ENCODE results near the gene FOXS1. TPM values are rescaled to one million over a fixed set of nuclear protein-coding genes. Genes with fewer than 3 reads are reported as not detected.
"Not testable (repeated sequence)": the region's sequence is repeated elsewhere in the genome, so short reads cannot be mapped to it uniquely, and the experiment has no call there.

FOXS1 gene
- total RNA-seq, 1 donor from 2014 or later, result 1.3 TPM

DNA sequence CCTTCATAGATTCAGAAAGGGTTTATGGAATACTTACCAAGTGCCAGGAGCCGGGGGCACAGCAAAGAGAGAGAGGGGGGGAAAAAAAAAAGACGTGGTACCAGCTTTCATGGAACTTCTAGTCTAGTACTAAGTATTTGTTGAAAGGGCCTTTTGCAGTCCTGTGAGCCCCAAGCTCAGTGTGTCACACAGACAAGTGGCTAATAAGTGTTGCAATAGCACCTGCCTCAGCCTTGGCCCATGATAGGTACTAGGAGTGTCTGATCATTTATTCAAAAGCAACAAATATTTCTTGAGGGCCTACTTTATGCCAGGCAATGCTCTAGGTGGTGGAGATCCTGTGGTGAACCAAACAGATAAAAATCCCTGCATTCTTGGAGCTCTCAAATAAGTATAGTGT, 18.3 kb downstream of the FOXS1 start:
- ATAC-seq (no peak), DNase-seq (no peak)
- intact Hi-C loops (cut with micrococcal nuclease), result no loop called here

DNA sequence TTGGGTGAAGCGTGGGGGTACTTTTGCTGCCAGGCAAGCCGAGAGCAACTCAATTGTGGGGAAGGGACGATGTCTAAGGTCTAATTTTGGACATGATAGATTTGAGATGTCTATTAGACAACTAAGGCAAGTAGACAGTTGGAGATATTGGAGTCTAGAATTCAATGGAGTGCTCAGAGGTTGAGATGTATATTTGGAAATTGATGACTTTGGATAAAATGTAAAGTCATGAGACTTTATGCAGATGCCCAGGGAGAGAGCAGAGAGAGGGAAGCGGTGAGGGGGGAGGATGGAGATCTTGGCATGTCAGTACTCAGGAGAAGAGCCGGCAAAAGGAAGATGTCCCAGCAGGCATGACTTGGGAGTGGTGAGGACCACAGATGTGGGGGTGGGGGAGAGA, 19.3 kb downstream of the FOXS1 start:
- DNase-seq (no peak), ATAC-seq (no peak)
- intact Hi-C loops (cut with micrococcal nuclease), result no loop called here

DNA sequence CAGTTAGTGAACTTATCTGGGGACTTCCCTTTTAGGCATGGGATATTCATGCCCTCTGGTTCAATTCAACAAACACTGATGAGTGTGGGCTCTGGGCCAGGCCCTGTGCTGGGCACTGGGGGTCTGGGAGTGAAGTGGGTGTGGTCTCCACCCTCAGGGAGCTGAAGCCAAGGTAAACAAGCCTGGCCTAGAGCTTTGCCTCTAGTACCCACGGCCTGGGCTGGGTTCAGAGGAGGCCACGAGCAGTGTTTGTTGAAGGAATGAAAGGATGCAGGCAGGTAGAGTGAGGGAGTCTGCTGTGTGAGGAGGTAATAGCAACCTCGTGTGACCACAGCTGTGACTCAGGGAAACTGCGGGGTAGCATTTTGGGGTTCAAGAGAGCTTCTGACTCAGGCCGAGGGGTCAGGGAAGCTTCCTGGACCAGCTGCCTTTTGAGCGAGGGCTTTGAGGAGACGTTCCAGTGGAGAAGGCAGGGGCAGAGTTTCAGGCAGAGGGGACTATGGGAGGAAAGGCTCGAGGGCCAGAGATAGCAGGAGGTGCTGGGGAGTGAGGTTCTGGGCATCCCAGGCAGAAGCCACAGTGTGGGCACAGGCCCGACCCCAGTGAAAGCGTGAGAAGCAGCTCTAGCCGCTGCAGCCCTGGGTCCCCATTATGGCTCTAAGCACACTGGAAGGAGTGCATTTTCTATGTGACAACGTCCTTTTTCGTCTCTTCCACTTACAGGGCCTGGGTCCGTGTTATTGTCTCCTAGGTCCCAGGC, 20.7 kb downstream of the FOXS1 start:
- ATAC-seq (no peak), DNase-seq (no peak)
- intact Hi-C loops (cut with micrococcal nuclease), result no loop called here

DNA sequence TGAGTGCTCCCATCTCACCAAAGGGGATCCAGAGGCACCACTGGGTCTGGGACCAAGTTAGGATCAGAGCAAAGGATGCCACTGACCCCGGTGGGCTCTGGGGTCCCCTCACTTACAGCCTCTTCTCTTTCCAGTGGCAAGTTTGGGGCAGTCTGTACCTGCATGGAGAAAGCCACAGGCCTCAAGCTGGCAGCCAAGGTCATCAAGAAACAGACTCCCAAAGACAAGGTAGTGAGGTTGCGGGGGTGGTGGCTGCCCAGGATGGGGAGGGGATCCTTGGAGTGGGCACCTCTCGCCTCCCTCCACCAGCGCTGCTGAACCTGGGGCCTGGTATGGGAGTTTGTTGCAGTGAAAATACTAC, 21.3 kb downstream of the FOXS1 start:
- DNase-seq (no peak), ATAC-seq (no peak)
- intact Hi-C loops (cut with micrococcal nuclease), result no loop called here

DNA sequence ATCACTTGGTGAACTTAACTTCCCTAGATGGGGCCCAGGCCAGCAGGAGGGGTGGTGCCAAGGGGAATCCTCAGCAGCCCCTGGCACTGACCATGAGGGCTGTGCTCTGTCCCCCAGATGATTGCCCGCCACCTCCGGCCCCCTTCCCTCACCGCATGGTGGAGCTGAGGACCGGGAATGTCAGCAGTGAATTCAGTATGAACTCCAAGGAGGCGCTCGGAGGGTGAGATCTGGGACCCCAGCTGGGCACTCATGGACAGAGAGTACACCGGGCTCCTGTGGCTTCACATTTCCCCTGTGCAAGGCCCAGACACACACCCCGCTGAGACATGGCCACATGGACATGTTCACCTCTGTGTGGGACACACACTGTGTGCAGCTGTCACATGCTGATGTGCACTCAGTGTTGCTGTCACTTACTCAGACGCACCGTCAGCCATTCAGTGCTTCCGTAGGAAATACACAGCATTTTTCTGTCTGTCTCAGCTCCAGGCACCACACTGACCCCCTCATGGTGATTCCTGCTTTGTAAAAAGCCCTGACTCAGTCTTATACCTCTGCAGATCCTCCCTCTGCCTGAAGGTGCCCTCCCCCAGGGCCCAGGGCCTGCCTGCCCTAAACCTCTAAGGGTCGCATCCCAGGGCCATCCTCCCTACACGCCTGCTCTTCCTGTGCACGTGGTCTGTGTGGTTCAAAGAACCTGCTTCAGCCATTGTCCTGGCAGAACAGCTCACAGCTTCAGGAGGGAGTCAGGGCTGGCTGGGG, 21.9 kb downstream of the FOXS1 start:
- no peak for DNase-seq
- no peak for ATAC-seq
- intact Hi-C loops (cut with micrococcal nuclease), result no loop called here

DNA sequence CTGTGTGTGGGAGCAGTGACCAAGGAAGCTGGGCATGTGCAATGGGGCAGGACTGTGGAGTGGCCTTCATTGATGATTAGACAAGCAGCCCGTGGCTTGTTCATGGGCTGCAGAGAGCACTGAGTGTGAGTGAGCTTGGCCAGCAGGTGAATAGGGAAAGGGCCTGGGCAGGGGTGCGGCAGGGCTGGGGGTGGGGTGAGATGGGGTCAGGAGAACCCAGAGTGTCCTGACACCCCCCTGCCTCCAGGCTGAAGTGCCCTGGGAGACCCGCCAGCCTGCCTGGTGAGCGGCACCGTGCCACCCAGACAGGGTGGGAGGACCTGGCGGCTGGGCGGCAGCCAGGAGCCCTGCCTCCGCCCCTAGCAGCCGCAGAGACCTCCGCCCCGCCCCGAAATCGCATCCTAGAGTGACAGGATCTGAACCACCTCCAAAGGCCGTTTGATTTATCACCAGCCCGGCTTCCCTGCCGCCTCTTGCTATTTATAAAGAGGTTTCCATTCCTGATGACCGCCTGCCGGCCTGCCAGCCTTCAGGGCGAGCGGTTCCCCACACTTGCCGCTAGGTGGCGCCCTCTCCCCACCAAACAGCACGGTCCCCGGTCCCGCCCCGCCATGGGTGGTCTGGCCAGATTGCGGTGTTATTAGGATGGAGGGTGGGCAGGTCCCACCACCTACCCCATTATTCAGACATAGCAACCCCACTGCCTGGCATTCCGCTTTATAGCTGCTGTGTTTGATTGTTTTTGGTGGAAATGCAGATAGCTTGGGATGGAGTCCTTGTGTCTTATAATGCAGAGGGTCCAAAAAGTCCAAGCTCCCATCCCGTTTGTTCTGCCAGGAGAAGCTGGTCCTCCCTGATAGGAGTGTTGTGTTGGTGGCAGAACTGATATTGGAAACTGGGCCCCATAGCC, 22.7 kb downstream of the FOXS1 start:
- peak; percentile 92 for DNase-seq
- peak; percentile 87 for ATAC-seq
- intact Hi-C loops (cut with micrococcal nuclease), result no loop called here

DNA sequence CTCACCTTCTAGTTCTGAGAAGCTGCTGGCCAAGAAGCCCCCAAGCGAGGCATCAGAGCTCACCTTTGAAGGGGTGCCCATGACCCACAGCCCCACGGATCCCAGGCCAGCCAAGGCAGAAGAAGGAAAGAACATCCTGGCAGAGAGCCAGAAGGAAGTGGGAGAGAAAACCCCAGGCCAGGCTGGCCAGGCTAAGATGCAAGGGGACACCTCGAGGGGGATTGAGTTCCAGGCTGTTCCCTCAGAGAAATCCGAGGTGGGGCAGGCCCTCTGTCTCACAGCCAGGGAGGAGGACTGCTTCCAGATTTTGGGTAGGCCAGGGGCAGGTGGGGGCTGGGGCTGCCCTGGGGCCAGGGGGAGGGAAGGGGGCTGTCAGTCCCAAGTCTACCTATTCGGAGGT, 24.0 kb downstream of the FOXS1 start:
- DNase-seq (no peak), ATAC-seq (no peak)
- intact Hi-C loops (cut with micrococcal nuclease), result no loop called here

DNA sequence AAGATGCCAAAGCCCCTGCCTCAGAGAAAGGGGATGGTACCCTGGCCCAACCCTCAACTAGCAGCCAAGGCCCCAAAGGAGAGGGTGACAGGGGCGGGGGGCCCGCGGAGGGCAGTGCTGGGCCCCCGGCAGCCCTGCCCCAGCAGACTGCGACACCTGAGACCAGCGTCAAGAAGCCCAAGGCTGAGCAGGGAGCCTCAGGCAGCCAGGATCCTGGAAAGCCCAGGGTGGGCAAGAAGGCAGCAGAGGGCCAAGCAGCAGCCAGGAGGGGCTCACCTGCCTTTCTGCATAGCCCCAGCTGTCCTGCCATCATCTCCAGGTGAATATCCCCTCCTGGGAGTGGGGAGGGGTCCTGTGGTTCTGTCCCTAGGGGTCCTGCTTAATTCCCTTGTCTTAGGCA, 25.2 kb downstream of the FOXS1 start:
- no peak for DNase-seq
- intact Hi-C loops (cut with micrococcal nuclease), result no loop called here
- no peak for ATAC-seq

DNA sequence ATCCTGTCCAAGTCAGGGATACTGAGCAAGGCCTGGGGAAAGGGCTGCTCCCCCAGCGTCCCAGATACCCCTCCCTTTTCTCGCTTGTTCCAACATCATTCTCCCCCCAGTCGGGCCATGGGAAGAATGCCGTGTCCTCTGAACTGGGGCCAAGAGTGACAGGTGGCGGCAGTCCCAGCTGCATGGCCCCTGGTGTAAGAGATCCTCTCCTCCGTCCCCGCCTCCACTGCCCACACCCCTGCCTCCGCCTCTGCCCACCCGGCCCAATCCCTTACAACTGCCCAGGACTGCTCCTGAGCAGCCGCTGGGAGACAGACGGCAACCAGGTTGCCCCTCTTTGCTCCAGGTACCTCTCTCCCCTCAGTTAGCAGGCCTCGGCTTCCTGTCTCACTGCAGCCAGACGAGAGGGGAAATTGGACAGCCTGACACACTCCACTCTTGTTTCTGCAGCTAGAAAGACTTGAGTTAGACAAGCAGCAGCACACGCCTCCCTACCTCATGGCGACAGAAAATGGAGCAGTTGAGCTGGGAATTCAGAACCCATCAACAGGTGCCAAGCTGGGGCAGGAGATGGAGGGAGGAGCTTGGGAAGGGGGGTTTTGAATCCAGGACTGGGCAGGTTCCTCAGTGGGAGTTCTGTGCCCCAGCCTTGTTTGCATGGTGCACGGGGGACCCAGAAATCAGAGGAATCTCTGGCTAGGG, 26.2 kb downstream of the FOXS1 start, which contains the start of gene MYLK2:
TSS of gene MYLK2 (plus strand) at position 274 of the 702 bp plus-strand sequence. CDS start at position 499, 225 bp downstream.
- peak; percentile 71 for DNase-seq
- intact Hi-C loops (cut with micrococcal nuclease), result no loop called here

DNA sequence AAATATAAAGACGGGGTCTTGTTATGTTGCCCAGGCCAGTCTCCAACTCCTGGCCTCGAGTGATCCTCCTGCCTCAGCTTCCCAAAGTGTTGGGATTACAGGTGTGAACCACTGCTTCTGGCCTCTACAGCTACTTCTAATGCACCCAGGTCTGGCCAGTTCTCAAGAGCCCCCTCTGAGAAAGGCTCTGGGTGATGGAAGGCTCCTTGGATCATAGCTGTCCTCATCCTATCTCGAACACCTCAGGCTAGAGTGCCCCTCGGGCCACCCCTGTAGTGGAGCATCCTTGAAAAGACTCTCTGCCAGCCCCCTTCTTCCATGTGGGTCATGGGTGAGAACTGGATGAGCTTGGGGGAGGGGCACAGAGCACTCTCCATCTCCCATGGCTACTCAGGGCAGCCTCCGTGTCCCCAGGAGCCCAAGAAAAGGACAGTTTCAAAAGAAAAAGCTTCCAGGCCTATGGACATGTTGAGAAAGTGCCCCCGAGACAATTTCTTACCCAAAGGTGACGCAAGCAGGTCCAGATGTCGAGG, 27.0 kb downstream of the FOXS1 start:
- intact Hi-C loops (cut with micrococcal nuclease), result no loop called here
- ATAC-seq (no peak), DNase-seq (no peak)

More for the DNA sequence above, 26.2 kb downstream of the FOXS1 start, which contains the start of gene MYLK2:
- ATAC-seq, result peak; percentile 50

DNA sequence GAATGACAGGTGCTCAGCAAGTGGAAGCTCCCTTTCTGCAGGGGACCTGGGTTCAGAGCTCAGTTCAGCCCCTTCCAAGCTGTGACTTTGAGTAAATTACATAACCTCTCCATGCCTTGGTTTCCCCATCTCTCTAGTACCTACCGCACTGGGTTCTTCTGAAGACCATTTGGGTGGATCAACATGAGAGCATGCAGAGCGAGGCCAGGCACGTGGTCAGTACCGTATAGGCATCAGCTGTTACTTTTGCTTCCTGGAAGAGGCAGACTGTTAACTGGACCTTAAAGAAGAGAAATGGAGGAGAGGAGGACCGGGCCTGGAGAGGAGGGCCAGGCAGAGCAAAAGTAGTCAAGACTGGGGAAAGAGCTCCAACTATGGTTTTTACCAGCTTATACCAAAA, 27.9 kb downstream of the FOXS1 start:
- intact Hi-C loops (cut with micrococcal nuclease), result no loop called here
- DNase-seq (no peak), ATAC-seq (no peak)

DNA sequence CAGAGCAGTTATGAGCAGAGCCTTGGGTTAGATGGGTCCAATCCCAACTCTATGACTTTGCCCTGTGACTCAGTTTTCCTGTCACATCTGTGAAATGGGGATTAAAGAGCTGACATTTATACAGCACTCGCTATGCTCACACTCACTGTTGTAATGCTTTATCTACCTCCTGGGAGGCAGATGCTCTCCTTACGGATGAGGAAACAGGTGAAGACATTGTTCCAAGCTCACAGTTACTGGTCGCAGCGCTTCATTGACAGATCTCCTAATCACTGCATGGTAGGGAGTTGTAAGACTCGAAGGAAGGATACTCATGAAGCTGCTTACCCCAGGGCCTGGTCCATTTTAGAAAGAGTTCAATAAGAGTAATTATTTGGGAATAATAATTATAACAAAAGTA, 29.2 kb downstream of the FOXS1 start:
- intact Hi-C loops (cut with micrococcal nuclease), result no loop called here
- no peak for DNase-seq
- no peak for ATAC-seq

DNA sequence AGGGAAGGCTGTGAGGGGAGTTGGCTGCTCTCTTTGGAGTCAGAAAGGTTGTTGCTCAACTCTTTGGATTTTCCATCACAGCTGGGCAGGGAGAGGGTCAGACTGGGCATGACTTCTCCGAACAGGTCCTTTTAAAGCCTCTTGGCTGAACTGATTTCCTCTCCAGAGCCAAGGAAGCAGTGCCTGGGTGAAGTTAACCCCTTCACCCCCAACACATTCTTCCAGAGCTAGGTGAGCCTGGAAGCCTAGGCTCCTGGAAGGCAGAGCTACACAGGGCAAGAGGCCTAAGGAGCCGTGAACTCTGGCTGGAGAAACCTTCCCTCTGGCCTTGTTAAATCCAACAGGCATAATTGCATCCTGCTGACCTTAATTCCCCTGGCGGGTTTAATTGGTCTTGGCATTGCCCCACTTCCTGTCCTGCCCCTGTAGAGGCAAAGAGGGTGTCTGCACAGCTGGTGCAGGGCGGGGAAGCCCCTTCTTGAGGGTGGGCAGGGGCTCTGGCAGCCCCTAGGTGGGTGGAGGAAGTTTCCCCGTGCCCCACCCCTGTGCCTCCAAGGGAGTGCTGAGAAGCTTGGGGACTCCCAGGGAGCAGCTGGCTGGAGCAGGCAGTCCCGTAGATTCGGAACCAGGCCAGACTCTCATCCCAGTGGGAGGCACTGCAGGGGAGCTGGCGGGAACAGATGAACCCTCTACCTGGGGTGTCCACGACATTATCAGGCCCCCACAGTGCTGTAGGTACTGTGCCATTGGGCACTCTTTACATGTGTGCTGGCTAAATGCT, 29.8 kb downstream of the FOXS1 start:
- DNase-seq (no peak), ATAC-seq (peak; percentile 11)
- intact Hi-C loops (cut with micrococcal nuclease), result no loop called here

DNA sequence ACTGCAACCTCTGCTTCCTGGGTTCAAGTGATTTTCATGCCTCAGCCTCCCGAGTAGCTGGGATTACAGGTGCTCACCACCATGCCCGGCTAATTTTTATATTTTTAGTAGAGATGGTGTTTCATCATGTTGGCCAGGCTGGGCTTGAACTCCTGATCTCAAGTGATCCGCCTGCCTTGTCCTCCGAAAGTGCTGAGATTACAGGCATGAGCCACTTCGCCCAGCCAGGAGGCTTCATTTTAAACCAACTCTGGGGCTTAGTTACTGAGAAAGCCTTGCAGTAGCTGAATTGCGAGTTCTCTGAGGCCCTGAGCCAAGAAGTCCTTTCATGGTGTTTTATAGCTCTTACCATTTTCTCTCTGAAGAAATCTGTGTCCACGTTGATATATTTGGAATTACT, 31.3 kb downstream of the FOXS1 start:
- ATAC-seq; intact Hi-C loops (cut with micrococcal nuclease); DNase-seq: not testable (repeated sequence)

DNA sequence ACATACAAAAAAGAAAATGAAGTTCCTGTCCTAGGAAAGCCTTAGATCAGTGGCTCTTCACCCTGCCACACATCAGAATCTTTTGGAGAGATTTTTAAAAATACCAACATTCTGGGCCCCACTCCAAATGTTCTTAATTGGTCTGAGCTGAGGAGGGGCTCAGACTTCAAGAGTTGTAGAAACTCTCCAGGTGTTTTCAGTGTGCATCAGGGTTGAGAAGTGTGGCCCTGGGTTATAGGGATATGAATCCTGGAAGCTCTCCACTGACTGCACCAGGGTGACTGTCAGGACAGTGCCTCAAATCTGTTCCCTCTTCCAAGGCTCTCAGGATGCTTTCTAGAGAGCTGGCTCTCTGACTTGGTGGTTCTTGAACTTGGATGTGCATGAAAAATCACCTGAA, 31.8 kb downstream of the FOXS1 start:
- ATAC-seq (no peak), DNase-seq (no peak)
- intact Hi-C loops (cut with micrococcal nuclease), result no loop called here

DNA sequence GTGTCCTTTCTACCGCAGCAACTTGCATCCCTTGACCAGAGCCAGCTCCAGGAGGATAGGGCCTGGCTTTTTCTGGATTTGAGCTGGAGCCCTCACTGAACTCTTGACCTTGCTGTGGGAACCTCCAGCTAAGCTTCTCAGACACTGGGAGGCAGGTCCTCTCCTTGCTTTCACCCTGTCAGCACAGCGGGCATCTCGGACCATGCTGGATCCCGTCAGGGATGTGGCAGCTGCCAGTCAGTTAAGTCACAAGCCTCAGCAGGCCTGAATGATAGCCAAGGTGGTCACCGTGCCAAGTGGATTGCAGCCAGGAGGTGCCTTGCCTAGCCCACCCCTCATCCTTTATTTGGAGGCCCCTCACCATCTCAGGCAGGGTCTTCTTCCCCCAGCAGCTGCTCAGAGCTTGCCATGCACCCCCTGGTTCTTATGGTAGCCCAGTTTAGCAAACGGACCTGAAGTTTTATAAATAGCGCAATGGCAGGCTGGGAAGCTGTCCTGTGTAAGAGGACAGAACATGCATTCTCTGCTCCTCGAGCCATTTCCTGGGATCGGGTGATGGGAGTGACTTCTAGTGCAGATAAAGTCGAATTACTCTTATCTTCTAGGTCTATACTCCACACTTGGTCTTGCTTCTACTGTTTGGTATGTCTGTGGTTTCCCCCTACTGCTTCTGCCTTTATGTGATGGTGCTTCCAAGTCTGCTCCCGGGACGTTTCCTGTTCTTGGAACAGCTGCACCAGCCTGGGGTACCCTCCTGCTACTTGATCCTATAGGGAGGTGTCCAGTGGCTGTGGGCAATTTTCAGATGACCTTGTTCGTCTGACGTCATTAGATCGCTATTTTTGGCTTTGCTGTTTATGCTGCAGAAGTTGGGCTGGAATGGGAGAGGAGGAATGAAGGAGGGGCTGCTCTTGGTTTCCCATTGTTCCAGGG, 33.3 kb downstream of the FOXS1 start:
- intact Hi-C loops (cut with micrococcal nuclease), result no loop called here
- DNase-seq (no peak), ATAC-seq (peak; percentile 68)

DNA sequence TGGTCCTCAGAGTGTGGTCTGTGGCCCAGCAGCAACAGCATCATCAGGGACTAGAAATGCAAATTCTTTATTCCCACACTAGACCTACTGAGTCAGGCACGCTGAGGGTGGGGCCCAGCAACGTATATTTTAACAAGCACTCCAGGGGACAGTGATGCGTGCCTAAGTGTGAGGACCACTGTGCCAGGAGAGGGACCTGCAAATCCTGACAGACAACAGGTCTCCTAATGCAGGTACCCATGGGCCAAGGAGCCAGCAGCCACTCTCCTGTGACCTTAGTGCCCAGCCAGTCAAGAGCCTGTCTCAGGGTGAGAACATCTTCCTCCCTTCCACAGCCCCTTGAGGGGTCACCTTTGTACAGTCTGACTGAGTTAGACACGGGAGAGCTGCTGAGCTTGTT, 34.2 kb downstream of the FOXS1 start:
- no peak for ATAC-seq
- DNase-seq, result no peak
- intact Hi-C loops (cut with micrococcal nuclease), result no loop called here
